GM23248 (cell line): ENCODE measurements around the gene TPH1. TPM values are rescaled to one million over a fixed set of nuclear protein-coding genes. Genes with fewer than 3 reads are reported as not detected.
"Not testable (repeated sequence)": the region's sequence is repeated elsewhere in the genome, so short reads cannot be mapped to it uniquely, and the experiment has no call there.

ENCODE experiments used
- DNase-seq: peaks from one replicate; pipeline ENCODE4 v3.0.0-alpha.2; 2015
- H2AFZ ChIP-seq: fragments of 200-600 bp; sonication (generic); 2 replicates; pipeline ENCODE4 v1.6.1; 2016; ENCODE audit warnings: antibody characterized with exemption
- H3F3A ChIP-seq: fragments of 200-600 bp; sonication (generic); 2 replicates; pipeline ENCODE4 v1.6.1; 2016; ENCODE audit warnings: mild to moderate bottlenecking, antibody characterized with exemption, mixed run types; ENCODE audit not compliant: insufficient read depth
- H3K27ac ChIP-seq: fragments of 200-600 bp; sonication (generic); 2 replicates; pipeline ENCODE4 v1.5.1; 2016; ENCODE audit warnings: mild to moderate bottlenecking
- H3K27me3 ChIP-seq: fragments of 200-600 bp; sonication (generic); replicated peaks from 2 replicates; pipeline ENCODE4 v1.6.1; 2016; ENCODE audit warnings: mild to moderate bottlenecking; ENCODE audit not compliant: insufficient read depth
- H3K36me3 ChIP-seq: fragments of 200-600 bp; sonication (generic); 2 replicates; pipeline ENCODE4 v1.6.1; 2016; ENCODE audit warnings: low read depth, mild to moderate bottlenecking
- H3K4me1 ChIP-seq: fragments of 200-600 bp; sonication (generic); 2 replicates; pipeline ENCODE4 v1.6.1; 2016; ENCODE audit warnings: mild to moderate bottlenecking; ENCODE audit not compliant: insufficient read depth
- H3K4me2 ChIP-seq: fragments of 200-600 bp; sonication (generic); one replicate; pipeline ENCODE4 v1.6.1; 2016; ENCODE audit warnings: mild to moderate bottlenecking; ENCODE audit not compliant: unreplicated experiment
- H3K4me3 ChIP-seq: fragments of 200-600 bp; sonication (generic); 2 replicates; pipeline ENCODE4 v1.5.1; 2016; ENCODE audit warnings: mild to moderate bottlenecking
- H3K79me2 ChIP-seq: fragments of 200-600 bp; sonication (generic); 2 replicates; pipeline ENCODE4 v1.6.1; 2016; ENCODE audit warnings: mild to moderate bottlenecking; ENCODE audit not compliant: insufficient read depth
- H3K9ac ChIP-seq: fragments of 200-600 bp; sonication (generic); 2 replicates; pipeline ENCODE4 v1.6.1; 2016; ENCODE audit warnings: mild to moderate bottlenecking
- H3K9me2 ChIP-seq: fragments of 200-600 bp; sonication (generic); 2 replicates; pipeline ENCODE4 v1.6.1; 2016; ENCODE audit warnings: mixed run types, mild to moderate bottlenecking, moderate library complexity; ENCODE audit not compliant: insufficient read depth
- H3K9me3 ChIP-seq: fragments of 200-600 bp; sonication (generic); one replicate; pipeline ENCODE4 v1.6.1; 2017; ENCODE audit warnings: low read depth
- H4K20me1 ChIP-seq: fragments of 200-600 bp; sonication (generic); 2 replicates; pipeline ENCODE4 v1.6.0; 2016; ENCODE audit not compliant: insufficient read depth
- EZH2 ChIP-seq: fragments of 200-600 bp; sonication (generic); IDR thresholded peaks from 2 replicates; pipeline ENCODE4 v1.6.1; 2018; ENCODE audit warnings: antibody characterized with exemption, mild to moderate bottlenecking; ENCODE audit not compliant: insufficient read depth, poor library complexity, severe bottlenecking
- EZH2phosphoT487 ChIP-seq: fragments of 200-600 bp; sonication (generic); IDR thresholded peaks from 2 replicates; pipeline ENCODE4 v1.6.1; 2018; ENCODE audit warnings: antibody characterized with exemption, moderate library complexity, mild to moderate bottlenecking, low read depth; ENCODE audit not compliant: insufficient read depth
- WGBS, 2 experiments: methylation state at CpG; one replicate each; pipeline ENCODE4 v1.1.6; 2015 to 2017; ENCODE audit warnings: low lambda C conversion rate in 2 of 2, low coverage in 1 of 2; ENCODE audit errors: missing lambda C conversion rate in 2 of 2; 5-methylcytosine and 5-hydroxymethylcytosine counted together
- in situ Hi-C: fragments of 300-500 bp; cut with MboI; formaldehyde crosslinking; loops from 2 replicates; pipeline ENCODE4 v1.15.0; 2020
- polyA plus RNA-seq: library from polyadenylated mRNA; unstranded; fragments of >200 nt; fragmentation: Nextera tagmentation; extraction: Ambion mirVana; gene quantifications from 2 replicates; pipeline ENCODE4 v1.2.1, GENCODE V29; 2016
- total RNA-seq: library from RNA; depleted of rRNA; stranded (reverse); fragments of >200 nt; shearing (Covaris generic); gene quantifications from 2 replicates; pipeline ENCODE4 v1.2.3, GENCODE V29; 2014; rRNA removed

The TPH1 gene
- total and polyA plus RNA-seq, 2 experiments from 2014 or later = not detected

DNA sequence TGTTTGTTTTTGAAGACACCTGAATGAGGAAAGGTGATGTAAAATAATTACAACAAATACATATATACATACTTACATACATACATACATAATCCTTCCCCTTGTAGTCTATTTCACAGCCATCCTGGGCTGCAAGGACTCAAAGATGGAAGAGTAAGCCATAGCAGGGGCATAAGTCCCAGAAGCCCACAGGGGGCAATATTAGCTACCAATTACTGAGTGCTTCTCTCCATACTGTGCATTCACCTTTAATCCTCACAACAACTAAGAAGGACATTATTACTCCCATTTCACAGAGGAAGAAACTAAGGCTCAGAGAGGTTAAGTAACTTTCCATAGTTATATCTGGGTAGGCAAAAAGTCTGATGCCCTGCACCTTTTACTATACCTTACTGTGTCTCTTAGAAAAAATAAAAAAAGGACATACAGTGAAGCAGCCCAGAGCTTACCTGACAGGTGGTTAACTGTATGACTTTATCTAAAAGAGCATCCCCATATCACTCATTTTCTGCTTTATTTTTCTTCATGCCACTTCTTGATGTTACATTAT, 35.9 kb downstream of the TPH1 start:
- no peaks in the 10 kb centered on the region for H3K9me2 ChIP-seq

DNA sequence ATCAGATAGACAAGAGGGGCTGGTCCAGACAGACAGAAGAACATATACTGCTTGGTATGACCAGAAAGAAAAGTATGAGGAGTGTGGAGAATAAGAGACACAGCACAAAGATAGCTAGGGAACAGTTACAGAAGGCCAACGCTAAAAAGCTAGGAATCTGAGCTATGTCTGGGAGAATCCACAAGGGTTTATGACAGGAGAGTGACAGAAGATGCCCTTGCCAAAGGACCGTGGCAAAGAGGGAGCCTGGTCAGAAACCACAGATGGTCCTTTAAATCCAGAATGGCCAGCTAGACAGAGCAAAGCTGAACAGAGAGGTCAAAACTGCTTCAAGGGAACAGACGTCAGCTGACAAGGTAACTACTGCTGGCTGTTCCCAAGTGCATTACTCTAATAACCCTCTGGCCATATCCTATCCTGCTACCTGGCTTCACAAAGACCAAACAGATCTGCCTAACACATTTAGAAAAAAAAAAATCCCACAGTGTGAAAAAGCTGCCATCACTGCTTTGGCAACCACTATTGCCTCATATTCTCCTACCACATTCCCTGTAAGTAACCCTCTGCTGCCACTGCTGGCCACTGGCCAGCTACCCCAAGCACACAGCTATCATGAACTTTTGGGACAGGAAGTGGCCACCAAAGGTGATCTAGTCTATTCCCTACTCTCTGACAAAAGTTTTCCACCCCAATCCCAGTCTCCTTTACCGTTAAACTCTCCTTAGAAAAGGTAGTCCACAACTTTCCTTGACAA, 40.5 kb downstream of the TPH1 start:
- 76 to 77% methylated on average over 4 of the region's 4 CpGs for WGBS, 2 experiments
- no peak overlapping the region for H2AFZ ChIP-seq
- no peak overlapping the region for H3K27ac ChIP-seq
- H4K20me1 ChIP-seq = no peaks in the 10 kb centered on the region
- no peaks in the 10 kb centered on the region for H3K9me2 ChIP-seq
- in situ Hi-C loops = no loop called here
- peaks cover 4% of the 10 kb centered on the region; the same call in 1 of the 2 replicates for H3F3A ChIP-seq
- TF ChIP-seq EZH2phosphoT487 (no peak), EZH2 (no peak)
- H3K4me3 ChIP-seq = no peak overlapping the region
- no peaks in the 10 kb centered on the region for H3K9me3 ChIP-seq
- DNase-seq = no peak
- no peak overlapping the region for H3K9ac ChIP-seq
- H3K4me2 ChIP-seq = no peak overlapping the region
- H3K4me1 ChIP-seq = no peaks in the 10 kb centered on the region
- no peaks in the 10 kb centered on the region for H3K27me3 ChIP-seq
- 0 out of 2 replicates have a peak, but pooled peaks cover 4% of the 10 kb centered on the region for H3K36me3 ChIP-seq
- no peaks in the 10 kb centered on the region for H3K79me2 ChIP-seq

More for the DNA sequence above, 35.9 kb downstream of the TPH1 start:
- Histone ChIP-seq H3K27ac (no peak overlapping the region), H3K36me3 (no peaks in the 10 kb centered on the region), H3K27me3 (no peaks in the 10 kb centered on the region), H3K4me3 (no peak overlapping the region), H2AFZ (no peak overlapping the region), H3F3A (peaks cover 8% of the 10 kb centered on the region; the same call in 1 of the 2 replicates), H3K4me1 (no peaks in the 10 kb centered on the region), H3K9me3 (no peaks in the 10 kb centered on the region), H3K79me2 (no peaks in the 10 kb centered on the region), H3K9ac (no peak overlapping the region), H3K4me2 (no peak overlapping the region), H4K20me1 (no peaks in the 10 kb centered on the region)
- in situ Hi-C loops = no loop called here
- no peak for TF ChIP-seq EZH2
- TF ChIP-seq EZH2phosphoT487 = no peak
- peak; percentile 5 for DNase-seq

DNA sequence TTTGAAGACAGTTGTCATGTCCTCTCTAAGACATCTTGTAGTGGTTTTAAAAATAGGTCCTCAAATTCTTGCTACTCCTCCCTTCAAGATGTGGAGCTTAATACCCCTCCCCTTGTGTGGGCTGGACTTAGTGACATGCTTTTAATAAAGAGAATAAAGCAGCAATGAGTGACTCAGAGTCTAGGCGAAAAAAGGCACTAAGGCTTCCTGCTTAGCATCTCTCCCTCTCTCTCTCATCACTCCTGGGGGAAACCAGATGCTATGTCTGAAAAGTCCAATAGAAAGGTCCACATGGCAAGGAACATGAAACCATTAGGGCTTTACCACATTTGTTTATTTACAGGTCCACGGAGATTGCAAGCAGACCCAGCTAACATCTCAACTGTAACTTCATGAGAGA, 44.9 kb downstream of the TPH1 start:
- Histone ChIP-seq H3K79me2 (no peaks in the 10 kb centered on the region), H3K4me3 (no peak overlapping the region), H3K27ac (no peak overlapping the region), H4K20me1 (no peaks in the 10 kb centered on the region), H3F3A (no peaks in the 10 kb centered on the region), H3K9me3 (no peaks in the 10 kb centered on the region), H3K27me3 (no peaks in the 10 kb centered on the region), H3K9ac (no peak overlapping the region), H3K4me2 (no peak overlapping the region), H3K36me3 (0 out of 2 replicates have a peak, but pooled peaks cover 4% of the 10 kb centered on the region), H3K4me1 (no peaks in the 10 kb centered on the region), H2AFZ (no peak overlapping the region), H3K9me2 (no peaks in the 10 kb centered on the region)
- WGBS, 2 experiments = 31 to 38% methylated on average over 2 of the region's 2 CpGs
- no peak for TF ChIP-seq EZH2phosphoT487
- TF ChIP-seq EZH2 = no peak
- in situ Hi-C loops = no loop called here
- DNase-seq = peak; percentile 16

DNA sequence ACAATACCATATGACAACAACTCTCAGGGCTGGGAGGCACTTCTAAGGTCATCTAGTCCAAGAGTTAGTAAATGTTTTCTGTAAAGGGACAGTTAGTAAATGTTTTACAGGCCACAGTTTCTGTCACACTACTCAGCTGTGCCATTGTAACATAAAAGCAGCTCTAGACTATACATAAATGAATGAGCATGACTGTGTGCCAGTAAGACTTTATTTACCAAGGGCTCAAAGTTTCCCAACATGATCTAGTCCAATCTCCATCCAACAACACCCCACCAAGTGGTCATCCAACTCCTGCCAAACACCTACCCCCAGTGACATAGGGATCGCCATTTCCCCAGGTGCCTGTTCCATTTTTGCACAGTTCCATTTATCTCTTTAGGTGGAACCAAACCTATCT, 45.3 kb downstream of the TPH1 start:
- Histone ChIP-seq H3K79me2 (no peaks in the 10 kb centered on the region), H4K20me1 (no peaks in the 10 kb centered on the region), H3K36me3 (0 out of 2 replicates have a peak, but pooled peaks cover 4% of the 10 kb centered on the region), H3F3A (no peaks in the 10 kb centered on the region), H3K4me2 (no peak overlapping the region), H2AFZ (no peak overlapping the region), H3K27me3 (no peaks in the 10 kb centered on the region), H3K9me3 (no peaks in the 10 kb centered on the region), H3K9ac (no peak overlapping the region), H3K4me1 (no peaks in the 10 kb centered on the region), H3K9me2 (no peaks in the 10 kb centered on the region), H3K4me3 (no peak overlapping the region), H3K27ac (no peak overlapping the region)
- in situ Hi-C loops = no loop called here
- WGBS, 2 experiments = 94 to 100% methylated on average over 1 of the region's 1 CpG
- no peak for DNase-seq
- TF ChIP-seq EZH2 (no peak), EZH2phosphoT487 (no peak)

DNA sequence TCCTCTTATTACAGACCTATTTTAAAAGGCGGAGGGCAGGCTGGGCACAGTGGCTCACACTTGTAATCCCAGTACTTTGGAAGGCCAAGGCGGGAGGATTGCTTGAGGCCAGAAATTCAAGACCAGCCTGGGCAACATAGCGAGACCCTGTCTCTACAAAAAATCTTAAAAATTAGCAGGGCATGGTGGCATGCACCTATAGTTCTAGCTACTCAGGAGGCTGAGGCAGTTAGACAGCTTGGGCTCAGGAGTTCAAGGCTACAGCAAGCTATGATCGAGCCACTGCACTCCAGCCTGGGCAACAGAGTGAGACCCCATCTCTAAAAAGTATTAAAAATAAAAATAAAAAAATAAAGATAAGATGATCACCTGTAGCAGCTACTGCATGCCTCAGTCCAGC, 45.9 kb downstream of the TPH1 start:
- H3K4me3 ChIP-seq, H3K4me1 ChIP-seq: not testable (repeated sequence)
- 96 to 97% methylated on average over 4 of the region's 4 CpGs for WGBS, 2 experiments

More for the DNA sequence above, 45.9 kb downstream of the TPH1 start:
- DNase-seq, H3K79me2 ChIP-seq, H3F3A ChIP-seq, H3K9me3 ChIP-seq, H3K27ac ChIP-seq, H3K27me3 ChIP-seq, H3K4me2 ChIP-seq, H3K9ac ChIP-seq, H3K9me2 ChIP-seq, H2AFZ ChIP-seq, in situ Hi-C loops, H4K20me1 ChIP-seq, H3K36me3 ChIP-seq: not testable (repeated sequence)

Other genes with a start within 250 kb of the TPH1 start
- 16.8 and 18.3 TPM in 2 replicates for gene SERGEF, start 33.2 kb downstream of the TPH1 start, total RNA-seq
- gene SERGEF, start 33.2 kb downstream of the TPH1 start, polyA plus RNA-seq = 16.7 and 23.2 TPM in 2 replicates
- gene SAAL1, start 59.8 kb upstream of the TPH1 start, total RNA-seq = 7.5 and 12.6 TPM in 2 replicates
- gene SAAL1, start 59.8 kb upstream of the TPH1 start, polyA plus RNA-seq = 11.6 and 12.9 TPM in 2 replicates
- gene MRGPRX3, start 86.3 kb upstream of the TPH1 start, total RNA-seq = not detected in 2 replicates
- gene MRGPRX3, start 86.3 kb upstream of the TPH1 start, polyA plus RNA-seq = not detected in 2 replicates
- gene MRGPRX4, start 126.6 kb upstream of the TPH1 start, total RNA-seq = not detected in 2 replicates
- not detected in 2 replicates for gene MRGPRX4, start 126.6 kb upstream of the TPH1 start, polyA plus RNA-seq
- not detected in 2 replicates for gene SAA4, start 190.5 kb upstream of the TPH1 start, total RNA-seq
- not detected in 2 replicates for gene SAA4, start 190.5 kb upstream of the TPH1 start, polyA plus RNA-seq
- gene SAA2, start 202.4 kb upstream of the TPH1 start, total RNA-seq = not detected in 2 replicates
- not detected in 2 replicates for gene SAA2, start 202.4 kb upstream of the TPH1 start, polyA plus RNA-seq
- not detected in 2 replicates for gene SAA1, start 220.0 kb upstream of the TPH1 start, total RNA-seq
- gene SAA1, start 220.0 kb upstream of the TPH1 start, polyA plus RNA-seq = not detected in 2 replicates